Right renal cortex interstitium (tissue), 3 donors: ENCODE data around the gene ADARB1. TPM values are rescaled to one million over a fixed set of nuclear protein-coding genes. Genes with fewer than 3 reads are reported as not detected.

Experiments
- DNase-seq, 3 donors: peaks; one replicate each; pipeline ENCODE4 v3.0.0-alpha.2; 2013; ENCODE audit warnings: low read depth in 3 of 3, low spot score in 2 of 3
- polyA plus RNA-seq, 3 donors: library from polyadenylated mRNA; unstranded; fragments of 120-200 nt; gene quantifications; one replicate each; pipeline ENCODE4 v1.2.1, GENCODE V29; 2013; ENCODE audit not compliant: insufficient read length in 3 of 3

Gene ADARB1
- polyA plus RNA-seq, 3 donors = 14.0 to 15.7 (median 14.8) TPM

DNA sequence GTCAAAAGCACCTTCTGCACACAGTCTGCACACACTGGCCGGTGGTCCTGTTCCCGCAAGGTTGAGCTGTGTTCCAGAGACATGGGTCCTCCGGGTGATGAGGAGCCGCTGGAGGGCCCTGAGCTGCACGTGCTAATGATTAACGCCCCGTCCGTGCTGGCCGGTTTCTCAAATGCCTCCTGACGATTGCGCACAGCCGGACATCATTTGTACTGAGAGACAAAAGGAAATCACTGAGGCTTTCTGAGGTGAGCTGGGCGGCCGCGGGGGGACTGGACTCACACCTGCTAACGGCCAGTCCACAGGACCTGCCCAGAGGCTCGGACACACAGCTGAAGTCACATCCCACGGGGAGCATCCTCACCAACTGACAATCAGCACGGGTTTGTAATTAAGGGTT, 184.1 kb downstream of the ADARB1 start:
- no peak for DNase-seq

GRCh38 chr21:45259206-45259840, 184.9 kb downstream of the ADARB1 start:
- no peak for DNase-seq

DNA sequence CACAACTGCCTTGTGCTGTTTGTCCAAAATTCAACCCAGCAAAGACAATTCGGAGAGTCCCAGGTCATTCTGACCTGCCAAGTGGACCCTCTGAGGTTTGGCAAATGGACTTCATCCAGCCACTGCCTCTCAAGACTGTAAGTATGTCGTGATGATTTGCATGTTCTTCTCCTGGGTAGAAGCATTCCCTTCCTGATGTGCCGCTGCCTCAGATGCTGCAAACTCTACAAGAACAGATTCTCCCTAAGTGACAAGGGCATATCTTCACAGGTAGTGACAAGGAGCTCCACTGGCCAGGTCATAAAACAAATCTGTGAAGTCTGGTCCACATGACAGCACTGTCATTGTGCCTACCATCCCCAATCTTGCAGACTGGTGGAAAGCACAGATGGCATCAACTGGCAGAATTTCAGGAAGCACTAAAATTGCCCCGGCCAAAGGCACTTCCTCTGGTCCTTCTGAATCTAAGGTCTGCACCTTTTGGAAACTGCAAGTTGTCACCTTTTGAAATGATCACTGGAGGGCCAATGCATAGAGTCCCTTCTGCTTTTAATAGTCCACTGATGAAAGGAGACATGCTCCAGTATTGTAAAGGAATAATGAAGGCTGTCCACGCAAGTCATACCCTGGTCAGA, 185.9 kb downstream of the ADARB1 start:
- no peak for DNase-seq

DNA sequence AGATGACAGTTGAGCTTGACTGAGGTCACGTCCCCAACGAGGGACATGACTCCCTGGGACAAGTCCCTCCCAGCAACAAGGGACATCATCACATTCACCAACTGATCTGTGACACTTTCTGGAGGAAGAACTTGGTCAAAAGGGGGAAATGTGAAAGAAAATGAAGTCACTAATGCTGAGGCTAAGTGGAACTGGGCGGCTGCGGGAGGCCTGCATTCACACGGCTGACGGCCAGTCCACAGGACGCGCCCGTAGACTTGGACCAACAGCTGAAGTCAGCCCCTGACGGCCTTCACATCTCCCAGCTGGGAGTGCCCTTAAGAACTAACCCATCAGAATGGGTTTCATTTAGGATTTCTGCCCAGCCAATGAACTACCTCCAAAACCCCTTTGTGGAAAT, 186.7 kb downstream of the ADARB1 start:
- no peak for DNase-seq

DNA sequence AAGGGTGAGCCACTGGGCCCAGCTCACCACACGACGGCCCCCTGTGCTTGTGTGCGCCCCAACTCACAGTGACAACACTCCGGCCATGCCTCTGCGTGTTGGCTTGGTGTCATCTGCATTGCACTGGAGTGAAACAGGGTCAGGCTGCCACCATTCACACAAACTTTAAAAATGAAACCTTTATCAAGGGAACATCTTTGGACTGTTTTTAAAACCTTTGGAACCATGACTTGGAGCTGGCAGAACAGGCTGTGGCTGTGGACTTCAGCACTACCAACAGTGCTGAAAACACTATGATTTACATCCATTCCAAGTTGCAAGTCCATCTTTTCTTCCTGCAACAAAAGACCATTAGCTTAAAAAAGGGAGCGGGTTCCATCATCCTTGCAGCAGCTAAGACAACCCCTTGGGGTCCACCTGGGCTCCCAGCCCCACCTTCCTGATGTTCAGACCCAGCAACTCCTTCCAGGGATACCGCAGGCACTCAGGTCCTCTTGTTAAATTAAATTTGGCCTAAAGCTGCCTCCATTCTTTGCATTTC, 187.7 kb downstream of the ADARB1 start:
- no peak for DNase-seq

- DNase-seq = no peak
These were observed 188.2 kb downstream of the ADARB1 start for GRCh38 chr21:45262616-45263015.

DNA sequence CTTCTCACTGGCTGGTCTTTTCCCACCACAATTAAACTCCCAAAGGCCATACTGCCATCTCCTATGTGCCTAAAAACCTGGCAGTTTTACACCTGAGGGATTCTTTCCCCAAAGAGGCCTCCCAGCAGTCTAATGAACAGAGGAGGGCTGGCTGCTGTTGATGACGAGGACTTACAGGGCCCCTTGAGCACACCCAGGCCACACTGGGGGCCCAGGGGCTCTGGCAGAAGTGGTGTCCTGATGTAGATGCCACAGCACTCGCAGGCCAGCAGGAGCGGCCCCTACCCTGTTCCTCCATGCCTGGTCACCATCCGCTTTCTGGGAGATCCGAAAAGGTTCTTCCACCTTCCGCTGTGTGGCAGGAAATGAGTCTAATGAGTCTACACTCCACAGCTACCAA, 189.2 kb downstream of the ADARB1 start:
- no peak for DNase-seq

- no peak for DNase-seq
These were observed 189.9 kb downstream of the ADARB1 start for GRCh38 chr21:45264146-45264911.

- DNase-seq = no peak
These were observed 190.6 kb downstream of the ADARB1 start for GRCh38 chr21:45264912-45265515.

GRCh38 chr21:45265721-45266517, 191.5 kb downstream of the ADARB1 start:
- DNase-seq = no peak

- no peak for DNase-seq
These were observed 192.4 kb downstream of the ADARB1 start for GRCh38 chr21:45266518-45267389.

GRCh38 chr21:45267390-45267760, 193.0 kb downstream of the ADARB1 start:
- DNase-seq = no peak

DNA sequence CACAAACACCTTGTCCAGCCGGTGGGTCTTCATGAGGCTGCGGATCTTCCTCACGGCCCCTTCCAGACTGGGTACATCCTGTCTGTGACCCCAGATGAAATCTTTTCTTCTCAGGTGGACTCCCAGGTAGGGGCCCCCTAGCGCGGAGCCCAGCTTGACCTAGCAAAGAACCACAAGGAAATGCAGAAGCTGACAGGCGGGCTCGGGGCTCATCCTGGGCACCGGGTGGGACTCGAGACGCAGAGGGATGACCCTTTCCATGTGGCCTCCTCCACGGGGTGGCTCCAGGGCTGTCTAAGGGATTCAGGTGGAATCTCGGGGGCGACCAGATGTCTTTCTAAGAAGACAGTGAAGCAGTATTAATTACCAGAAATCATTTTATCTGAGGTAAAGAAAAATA, 195.5 kb downstream of the ADARB1 start:
- no peak for DNase-seq

GRCh38 chr21:45270306-45270821, 196.0 kb downstream of the ADARB1 start:
- DNase-seq = no peak

Other genes starting within 250 kb of the ADARB1 start
- 100 to 1,000 TPM; 262 to 281 (median 279) TPM for gene PTTG1IP, start 200.9 kb upstream of the ADARB1 start, polyA plus RNA-seq
- gene ITGB2, start 153.7 kb upstream of the ADARB1 start, polyA plus RNA-seq = 10 to 100 TPM in 1 of 3 donors, 1 to 10 TPM in 2; 7.4 to 16.0 (median 8.1) TPM
- 10 to 100 TPM; 13.4 to 14.3 (median 14.1) TPM for gene SLX9, start 134.6 kb upstream of the ADARB1 start, polyA plus RNA-seq
- 10 to 100 TPM; 28.1 to 30.1 (median 29.7) TPM for gene POFUT2, start 213.3 kb downstream of the ADARB1 start, polyA plus RNA-seq